Stimulated activated CD8-positive, alpha-beta memory T cell treated with anti-CD3 and anti-CD28 coated beads, Interleukin-7, amount 100 ng/mL, for 4 hours (primary cell): ENCODE data around the gene MRPL40.
"Not testable (repeated sequence)": the region's sequence is repeated elsewhere in the genome, so short reads cannot be mapped to it uniquely, and the experiment has no call there.

ENCODE experiments used
- DNase-seq, 2 donors: peaks; one replicate each; pipeline ENCODE4 v3.0.0-alpha.2; 2020; ENCODE audit warnings: low read depth in 2 of 2

Gene MRPL40

GRCh38 chr22:19407649-19408606 lies 24.4 kb upstream of the MRPL40 start:
- no peak for DNase-seq

- DNase-seq: no peak
These were observed 21.2 kb upstream of the MRPL40 start for GRCh38 chr22:19410941-19411689.

GRCh38 chr22:19411690-19412045 lies 20.7 kb upstream of the MRPL40 start:
- DNase-seq: no peak

- no peak for DNase-seq
These were observed 19.9 kb upstream of the MRPL40 start for GRCh38 chr22:19412478-19412877.

GRCh38 chr22:19412923-19413322 lies 19.4 kb upstream of the MRPL40 start:
- no peak for DNase-seq

GRCh38 chr22:19419086-19419463 lies 13.3 kb upstream of the MRPL40 start:
- DNase-seq: no peak

- DNase-seq: peak in 1 of 2 donors; percentile 30
These were observed 12.7 kb upstream of the MRPL40 start for GRCh38 chr22:19419464-19420178.

GRCh38 chr22:19420321-19420720 lies 12.0 kb upstream of the MRPL40 start:
- no peak for DNase-seq

- no peak for DNase-seq
These were observed 9.7 kb upstream of the MRPL40 start for GRCh38 chr22:19422440-19423301.

- no peak for DNase-seq
These were observed 8.2 kb upstream of the MRPL40 start for GRCh38 chr22:19424186-19424500.

- no peak for DNase-seq
These were observed 2.1 kb upstream of the MRPL40 start for GRCh38 chr22:19429950-19430889.

GRCh38 chr22:19430890-19431541 lies 1.3 kb upstream of the MRPL40 start:
- DNase-seq: no peak

GRCh38 chr22:19431649-19432132 lies 654 bp upstream of the MRPL40 start, which contains the start of gene HIRA:
HIRA (minus strand) TSS chr22:19431733; CDS start chr22:19431476, 257 bp downstream.
- DNase-seq: peak; percentile 65 to 79

- no peak for DNase-seq
These were observed 2.1 kb downstream of the MRPL40 start for GRCh38 chr22:19434401-19434800.

- DNase-seq: no peak
These were observed 2.7 kb downstream of the MRPL40 start for GRCh38 chr22:19434829-19435580.

GRCh38 chr22:19436444-19437161 lies 4.3 kb downstream of the MRPL40 start:
- DNase-seq: not testable (repeated sequence)

- no peak for DNase-seq
These were observed 6.0 kb downstream of the MRPL40 start for GRCh38 chr22:19438298-19438697.
